Uterus (tissue), 4 donors: ENCODE data around the gene RHOC. TPM values are rescaled to one million over a fixed set of nuclear protein-coding genes. Genes with fewer than 3 reads are reported as not detected.

Experiments used
- DNase-seq, 2 donors: peaks; one replicate each; pipeline ENCODE4 v3.0.0-alpha.2; 2019 to 2020
- H3K27ac ChIP-seq, 2 donors: fragments of 200-600 bp; sonication (generic); 1 replicate in 1 of 2; 2 replicates in 1 of 2; pipeline ENCODE4 v1.5.1; 2016 to 2018
- H3K27me3 ChIP-seq, 2 donors: fragments of 200-600 bp; sonication (generic); one replicate each; pipeline ENCODE4 v1.5.1; 2018 to 2019; ENCODE audit warnings: control low read depth in 1 of 2
- H3K36me3 ChIP-seq, 2 donors: fragments of 200-600 bp; sonication (generic); one replicate each; pipeline ENCODE4 v1.5.1; 2019; ENCODE audit warnings: control low read depth in 1 of 2
- H3K4me1 ChIP-seq, 2 donors: fragments of 200-600 bp; sonication (generic); one replicate each; pipeline ENCODE4 v1.5.1; 2018 to 2019; ENCODE audit warnings: control low read depth in 1 of 2
- H3K4me3 ChIP-seq, 2 donors: fragments of 200-600 bp; sonication (generic); 1 replicate in 1 of 2; 2 replicates in 1 of 2; pipeline ENCODE4 v1.5.1; 2018 to 2019; ENCODE audit warnings: mild to moderate bottlenecking in 1 of 2
- H3K9me3 ChIP-seq, 2 donors: fragments of 200-600 bp; sonication (generic); one replicate each; pipeline ENCODE4 v1.5.1; 2019; ENCODE audit warnings: control low read depth in 1 of 2
- POLR2A ChIP-seq, 2 donors: fragments of 450-650 bp; IDR thresholded peaks; one replicate each; pipeline ENCODE4 v1.6.1; 2016; ENCODE audit warnings: antibody characterized with exemption in 2 of 2, mild to moderate bottlenecking in 1 of 2, moderate library complexity in 1 of 2
- intact Hi-C: fragments of 100-400 bp; cut with DNase I; formaldehyde crosslinking; loops from one replicate; pipeline ENCODE4 v1.15.1; 2023; ENCODE audit warnings: low total_unique reads
- total RNA-seq, 4 donors: library from RNA; depleted of rRNA in 3 of 4; stranded (reverse); fragments of >200 nt in 3 of 4; gene quantifications; one replicate each; pipeline versions ENCODE4 v1.1.0 to v1.2.4, GENCODE V29; 2014 to 2023
- TF ChIP-seq, protein P1 (sequence below), 4 experiments: fragments of 200-600 bp in 2 of 4; fragments of 450-650 bp in 2 of 4; sonication (generic) in 2 of 4; IDR thresholded peaks; one replicate each; pipeline ENCODE4 v1.5.1; 2016 to 2019; ENCODE audit warnings: antibody characterized with exemption in 4 of 4, mild to moderate bottlenecking in 2 of 4, moderate library complexity in 1 of 4
- donor health status: DM: yes; HTN: yes; CAD: no.

Gene RHOC
- total RNA-seq, 4 donors from 2014 or later = 176 to 314 (median 279) TPM

DNA sequence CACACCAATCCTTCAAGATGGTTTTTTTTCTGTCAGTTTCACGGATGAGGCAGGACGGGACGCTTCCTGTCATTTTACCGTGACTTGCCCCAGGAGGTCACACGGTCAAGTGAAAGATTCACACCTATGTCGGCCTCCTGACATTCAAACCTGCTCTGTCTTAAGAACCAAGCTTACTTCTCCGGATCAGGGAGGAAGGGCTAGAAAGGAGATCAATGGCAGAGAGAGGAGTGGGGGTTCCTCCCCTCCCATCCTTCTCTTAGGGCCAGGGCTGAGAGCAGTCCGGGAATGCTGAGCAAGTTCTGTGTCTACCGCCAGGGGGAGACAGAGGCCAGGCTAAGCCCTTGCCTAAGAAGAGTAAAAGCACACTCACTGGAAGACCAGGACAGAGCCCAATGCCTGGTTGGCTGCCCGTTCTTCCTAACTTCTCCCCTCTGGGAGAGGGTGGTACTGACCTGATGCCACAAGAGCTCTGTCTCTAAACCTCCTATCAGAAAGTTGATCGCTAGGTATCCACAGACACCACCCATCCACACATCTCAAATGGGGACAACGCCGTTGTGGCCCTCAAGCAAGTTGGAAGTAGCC is 9.3 kb upstream of the RHOC start:
- H3K4me1 ChIP-seq = peaks cover 0 to 13% of the 10 kb centered on the region in 2 donors
- DNase-seq = peak; percentile 88 to 89
- peak overlapping the region; percentile 77 to 79 for H3K27ac ChIP-seq
- TF ChIP-seq POLR2A (IDR thresholded peaks at IDR 0.05) = no peak
- TF ChIP-seq, protein P1, sequence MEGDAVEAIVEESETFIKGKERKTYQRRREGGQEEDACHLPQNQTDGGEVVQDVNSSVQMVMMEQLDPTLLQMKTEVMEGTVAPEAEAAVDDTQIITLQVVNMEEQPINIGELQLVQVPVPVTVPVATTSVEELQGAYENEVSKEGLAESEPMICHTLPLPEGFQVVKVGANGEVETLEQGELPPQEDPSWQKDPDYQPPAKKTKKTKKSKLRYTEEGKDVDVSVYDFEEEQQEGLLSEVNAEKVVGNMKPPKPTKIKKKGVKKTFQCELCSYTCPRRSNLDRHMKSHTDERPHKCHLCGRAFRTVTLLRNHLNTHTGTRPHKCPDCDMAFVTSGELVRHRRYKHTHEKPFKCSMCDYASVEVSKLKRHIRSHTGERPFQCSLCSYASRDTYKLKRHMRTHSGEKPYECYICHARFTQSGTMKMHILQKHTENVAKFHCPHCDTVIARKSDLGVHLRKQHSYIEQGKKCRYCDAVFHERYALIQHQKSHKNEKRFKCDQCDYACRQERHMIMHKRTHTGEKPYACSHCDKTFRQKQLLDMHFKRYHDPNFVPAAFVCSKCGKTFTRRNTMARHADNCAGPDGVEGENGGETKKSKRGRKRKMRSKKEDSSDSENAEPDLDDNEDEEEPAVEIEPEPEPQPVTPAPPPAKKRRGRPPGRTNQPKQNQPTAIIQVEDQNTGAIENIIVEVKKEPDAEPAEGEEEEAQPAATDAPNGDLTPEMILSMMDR (IDR thresholded peaks at IDR 0.05) = peak; percentile 90 to 96 (median 96)
- H3K36me3 ChIP-seq = no peaks in the 10 kb centered on the region
- H3K27me3 ChIP-seq = no peaks in the 10 kb centered on the region
- peak overlapping the region; percentile 39 to 70 for H3K4me3 ChIP-seq
- intact Hi-C loops = loop anchor here (5.0 to 10.0 kb wide), 2 partner anchors 241 to 251 kb away; partner anchors contain the start of gene SLC16A1
- no peaks in the 10 kb centered on the region for H3K9me3 ChIP-seq

DNA sequence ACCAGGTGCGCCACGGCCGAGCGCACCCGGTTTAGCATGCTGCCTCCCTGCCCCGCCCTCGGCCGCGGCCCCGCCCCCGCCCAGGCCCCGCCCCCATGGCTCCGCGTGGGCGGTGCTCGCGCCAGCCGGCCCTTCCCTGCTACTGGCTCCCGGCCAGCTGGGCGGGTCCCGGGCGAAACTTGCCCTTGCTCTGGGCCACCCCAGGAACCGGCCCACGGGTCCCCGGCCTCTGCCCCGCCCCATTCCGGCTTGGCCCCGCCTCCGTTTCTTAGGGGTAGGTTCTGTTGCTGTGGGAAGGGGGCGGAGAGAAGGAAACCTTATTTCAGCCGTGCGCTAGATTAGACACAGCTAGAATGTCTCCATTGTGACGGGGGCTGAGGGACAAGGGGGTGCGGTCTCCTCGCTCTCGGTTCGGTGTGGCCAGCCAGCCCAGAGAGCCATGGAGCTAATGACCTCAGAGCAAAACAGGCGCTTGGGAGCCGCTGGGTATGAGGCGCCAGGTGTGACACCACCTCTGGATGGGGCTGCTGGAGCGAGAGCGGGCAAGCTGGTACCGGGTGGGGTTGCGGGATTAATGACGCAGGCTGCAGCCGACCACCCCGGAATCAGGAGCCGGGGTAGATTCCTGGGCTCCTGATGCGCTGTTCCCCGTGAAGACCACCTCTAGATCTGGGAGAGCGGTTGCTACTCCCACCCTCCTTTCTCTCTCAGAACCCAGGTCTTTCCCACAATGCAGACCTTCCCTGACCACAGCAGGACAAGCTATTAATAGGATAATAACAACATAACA is 8.5 kb upstream of the RHOC start, which contains the start of gene PPM1J:
TSS of gene PPM1J (minus strand) at position 69 of the 790 bp plus-strand sequence. CDS start at position 38, 31 bp downstream.
- Histone ChIP-seq H3K9me3 (no peaks in the 10 kb centered on the region), H3K4me1 (peaks cover 0 to 13% of the 10 kb centered on the region in 2 donors), H3K4me3 (peak within 1 kb of the TSS; percentile 39 to 70), H3K27me3 (no peaks in the 10 kb centered on the region), H3K36me3 (no peaks in the 10 kb centered on the region), H3K27ac (peak within 1 kb of the TSS; percentile 77 to 79)
- peak; percentile 98 for DNase-seq
- peak; percentile 26 to 71 for TF ChIP-seq POLR2A (IDR thresholded peaks at IDR 0.05)
- TF ChIP-seq, protein P1 (IDR thresholded peaks at IDR 0.05) = no peak
- intact Hi-C loops = loop anchor here (5.0 to 10.0 kb wide), 2 partner anchors 242 to 251 kb away; partner anchors contain the start of gene SLC16A1

DNA sequence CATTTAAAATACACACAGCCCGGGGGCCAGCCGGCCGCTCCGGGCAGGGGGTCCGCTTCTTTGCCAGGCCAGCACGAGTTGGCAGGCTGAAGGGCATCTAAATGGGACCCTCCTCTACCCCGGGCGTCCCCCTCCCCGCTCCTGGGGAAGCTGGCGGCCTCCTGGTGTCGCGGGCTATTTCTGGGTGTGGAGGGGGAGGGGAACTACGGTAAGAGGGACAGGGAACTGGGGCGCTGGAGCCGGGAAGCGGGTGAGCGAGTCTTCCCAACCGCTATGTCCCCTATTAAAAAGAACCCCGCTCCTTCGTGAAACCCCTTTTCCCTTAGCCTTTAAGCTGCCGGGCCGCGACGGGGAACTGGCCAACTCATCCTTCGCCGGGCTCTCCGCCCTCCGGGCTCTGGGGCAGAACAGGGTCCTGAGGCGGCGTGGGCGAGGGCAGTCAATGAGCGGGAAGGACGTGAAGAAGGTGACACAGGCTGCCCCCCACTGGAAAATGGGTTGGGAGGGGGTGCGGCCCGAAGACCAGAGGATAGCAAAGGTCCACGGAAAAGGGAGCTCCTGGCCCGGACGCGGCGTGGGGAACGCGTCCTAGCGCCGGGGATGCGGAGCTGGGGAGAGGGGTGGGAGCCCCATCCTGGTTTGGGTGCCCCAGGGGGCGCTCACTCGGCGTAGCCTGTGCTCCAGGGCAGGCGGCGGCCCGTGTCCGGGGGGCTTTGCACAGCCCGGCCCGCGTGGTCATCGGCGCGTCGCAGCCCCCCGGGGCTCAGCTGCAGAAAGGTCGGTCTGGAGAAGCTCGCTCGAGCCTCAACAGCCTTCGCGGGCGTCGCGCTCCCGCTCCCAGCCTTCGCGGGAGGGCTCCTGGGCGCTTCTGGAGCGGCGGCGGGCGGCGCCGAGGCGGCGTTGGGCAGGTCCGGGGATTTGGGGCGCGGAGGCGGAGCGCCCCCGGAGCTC is 7.7 kb upstream of the RHOC start:
- TF ChIP-seq POLR2A (IDR thresholded peaks at IDR 0.05) = peak in 1 of 2 donors; percentile 20
- TF ChIP-seq, protein P1 (IDR thresholded peaks at IDR 0.05) = peak in 1 of 4 experiments; percentile 7

DNA sequence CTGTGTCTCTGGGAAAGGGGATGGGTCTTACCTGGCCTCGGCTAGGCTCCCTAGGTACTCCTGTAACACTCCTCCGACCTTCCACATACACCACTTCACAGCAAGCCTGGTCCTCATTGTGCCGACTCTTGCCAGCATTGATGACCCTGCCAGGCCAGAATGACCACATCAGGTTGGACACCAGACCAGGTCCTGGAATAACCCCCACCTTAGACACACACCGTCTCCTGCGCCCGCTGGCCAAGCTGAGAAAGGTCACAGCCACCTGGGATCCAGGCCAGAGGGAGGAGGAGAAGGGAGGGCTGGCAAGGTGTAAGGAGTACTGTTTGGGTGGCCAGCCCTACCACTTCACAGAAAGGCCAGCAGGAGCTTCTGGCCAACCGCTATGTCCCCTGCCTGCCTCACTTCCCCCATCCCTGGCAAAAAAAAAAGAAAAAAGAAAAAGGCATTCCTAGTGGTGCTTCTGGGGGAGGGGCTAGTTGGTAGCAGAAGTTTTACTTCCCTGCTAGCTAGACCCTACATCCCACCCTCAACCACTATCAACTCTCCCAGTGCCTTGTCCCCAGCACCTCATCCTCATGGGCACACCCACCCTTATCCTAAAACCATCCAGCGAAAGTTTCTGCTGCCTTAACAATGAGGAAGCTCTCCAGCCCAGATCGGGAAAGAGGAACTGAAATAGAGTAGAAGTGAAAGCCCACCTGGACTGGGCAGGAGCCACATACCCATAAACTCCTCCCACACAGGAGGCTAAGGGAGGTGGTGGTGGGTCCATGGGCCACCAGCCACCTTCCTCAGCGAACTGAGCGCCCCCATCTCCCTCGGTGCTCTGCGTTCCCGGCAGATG is 6.8 kb upstream of the RHOC start:
- Histone ChIP-seq H3K27me3 (no peaks in the 10 kb centered on the region), H3K27ac (peak overlapping the region in 1 of 2 donors; percentile 15), H3K4me1 (peaks cover 0 to 13% of the 10 kb centered on the region in 2 donors), H3K36me3 (no peaks in the 10 kb centered on the region), H3K4me3 (peak overlapping the region; percentile 39 to 70), H3K9me3 (no peaks in the 10 kb centered on the region)
- intact Hi-C loops = loop anchor here (10.0 kb wide), 1 partner anchor 249 kb away; no protein-coding TSS in a partner anchor
- TF ChIP-seq POLR2A (IDR thresholded peaks at IDR 0.05) = no peak
- TF ChIP-seq, protein P1 (IDR thresholded peaks at IDR 0.05) = no peak
- DNase-seq = peak in 1 of 2 donors; percentile 24

More for the DNA sequence above, 7.7 kb upstream of the RHOC start:
- peak in 1 of 2 donors; percentile 41 for DNase-seq
- Histone ChIP-seq H3K4me1 (peaks cover 0 to 13% of the 10 kb centered on the region in 2 donors), H3K27me3 (no peaks in the 10 kb centered on the region), H3K4me3 (peak overlapping the region; percentile 39 to 70), H3K36me3 (no peaks in the 10 kb centered on the region), H3K9me3 (no peaks in the 10 kb centered on the region), H3K27ac (peak overlapping the region; percentile 15 to 79)
- intact Hi-C loops = loop anchor here (5.0 to 10.0 kb wide), 2 partner anchors 243 to 250 kb away; partner anchors contain the start of gene SLC16A1
